Measurements from ENCODE around the gene MTHFD2. TPM values are rescaled to one million over a fixed set of nuclear protein-coding genes. Genes with fewer than 3 reads are reported as not detected.

The MTHFD2 gene
- total and polyA plus RNA-seq, 2 donors from 2014 or later, result 19.0 to 69.6 TPM

DNA sequence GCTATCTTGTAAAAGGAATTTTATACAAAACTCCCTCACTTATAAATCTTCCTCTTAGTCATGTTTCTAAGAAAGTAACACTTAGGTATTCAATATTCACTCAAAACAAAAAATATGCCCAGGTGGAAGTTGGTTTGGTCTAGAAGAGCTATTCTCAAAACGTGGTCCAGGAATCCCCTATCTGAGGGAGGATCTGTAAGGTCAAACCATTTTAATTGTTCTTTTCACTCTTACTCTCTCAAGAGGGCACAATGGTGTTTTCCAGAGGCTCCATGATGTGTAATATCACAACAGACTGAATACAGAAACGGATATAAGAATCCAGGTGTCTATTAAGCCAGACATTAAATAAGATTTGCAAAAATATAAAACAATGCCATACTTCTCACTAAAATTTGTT, 29.7 kb upstream of the MTHFD2 start:
- Histone ChIP-seq H3K36me3 (ENCODE audit: control insufficient read depth in 2 of 3, insufficient read depth in 3 of 3, low read length in 3 of 3) (peaks cover 10 to 42% (median 12%) of the 10 kb centered on the region in 3 donors), H3K4me3 (ENCODE audit: low read length in 3 of 3) (no peak overlapping the region), H3K9me3 (ENCODE audit: control insufficient read depth in 2 of 3, insufficient read depth in 1 of 3, low read length in 3 of 3) (no peaks in the 10 kb centered on the region), H3K27ac (ENCODE audit: low read depth in 2 of 2, low read length in 2 of 2) (no peak overlapping the region), H3K27me3 (ENCODE audit: control insufficient read depth, insufficient read depth, low read length) (no peaks in the 10 kb centered on the region), H3K4me1 (ENCODE audit: control insufficient read depth in 2 of 3, insufficient read depth in 2 of 3, low read depth in 1 of 3, low read length in 3 of 3) (peaks cover 0 to 4% (median 0%) of the 10 kb centered on the region in 3 donors), H3K9ac (ENCODE audit: low read length in 3 of 3) (no peak overlapping the region)
- DNase-seq (no peak), FAIRE-seq (no peak)
- intact Hi-C loops (cut with DNase I), result no loop called here
- TF ChIP-seq, protein P1, sequence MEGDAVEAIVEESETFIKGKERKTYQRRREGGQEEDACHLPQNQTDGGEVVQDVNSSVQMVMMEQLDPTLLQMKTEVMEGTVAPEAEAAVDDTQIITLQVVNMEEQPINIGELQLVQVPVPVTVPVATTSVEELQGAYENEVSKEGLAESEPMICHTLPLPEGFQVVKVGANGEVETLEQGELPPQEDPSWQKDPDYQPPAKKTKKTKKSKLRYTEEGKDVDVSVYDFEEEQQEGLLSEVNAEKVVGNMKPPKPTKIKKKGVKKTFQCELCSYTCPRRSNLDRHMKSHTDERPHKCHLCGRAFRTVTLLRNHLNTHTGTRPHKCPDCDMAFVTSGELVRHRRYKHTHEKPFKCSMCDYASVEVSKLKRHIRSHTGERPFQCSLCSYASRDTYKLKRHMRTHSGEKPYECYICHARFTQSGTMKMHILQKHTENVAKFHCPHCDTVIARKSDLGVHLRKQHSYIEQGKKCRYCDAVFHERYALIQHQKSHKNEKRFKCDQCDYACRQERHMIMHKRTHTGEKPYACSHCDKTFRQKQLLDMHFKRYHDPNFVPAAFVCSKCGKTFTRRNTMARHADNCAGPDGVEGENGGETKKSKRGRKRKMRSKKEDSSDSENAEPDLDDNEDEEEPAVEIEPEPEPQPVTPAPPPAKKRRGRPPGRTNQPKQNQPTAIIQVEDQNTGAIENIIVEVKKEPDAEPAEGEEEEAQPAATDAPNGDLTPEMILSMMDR (IDR thresholded peaks at IDR 0.05; ENCODE audit: borderline replicate concordance, extremely low read depth, insufficient read depth), result no peak

DNA sequence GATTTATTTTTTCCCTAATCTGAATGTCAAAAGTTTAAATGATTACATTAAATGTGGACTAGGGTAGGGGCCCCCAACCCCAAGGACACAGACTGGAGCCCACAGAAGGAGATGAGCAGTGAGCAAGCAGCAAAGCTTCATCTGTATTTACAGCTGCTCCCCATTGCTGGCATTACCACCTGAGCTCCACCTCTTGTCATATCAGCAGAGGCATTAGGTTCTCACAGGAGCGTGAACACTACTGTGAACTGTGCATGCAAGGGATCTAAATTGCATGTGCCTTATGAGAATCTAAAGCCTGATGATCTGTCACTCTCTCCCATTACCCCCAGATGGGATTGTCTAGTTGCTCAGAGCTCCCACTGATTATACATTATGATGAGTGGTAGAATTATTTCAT, 23.5 kb upstream of the MTHFD2 start:
- H3K9me3 ChIP-seq (ENCODE audit: control insufficient read depth in 2 of 3, insufficient read depth in 1 of 3, low read length in 3 of 3), result no peaks in the 10 kb centered on the region
- H3K27me3 ChIP-seq (ENCODE audit: control insufficient read depth, insufficient read depth, low read length), result no peaks in the 10 kb centered on the region
- no peak for FAIRE-seq
- intact Hi-C loops (cut with DNase I), result no loop called here
- no peak overlapping the region for H3K9ac ChIP-seq (ENCODE audit: low read length in 3 of 3)
- no peak for DNase-seq
- no peak overlapping the region for H3K27ac ChIP-seq (ENCODE audit: low read depth in 2 of 2, low read length in 2 of 2)
- H3K36me3 ChIP-seq (ENCODE audit: control insufficient read depth in 2 of 3, insufficient read depth in 3 of 3, low read length in 3 of 3), result peaks cover 2 to 13% (median 4%) of the 10 kb centered on the region in 3 donors
- TF ChIP-seq, protein P1 (IDR thresholded peaks at IDR 0.05; ENCODE audit: borderline replicate concordance, extremely low read depth, insufficient read depth), result no peak
- H3K4me3 ChIP-seq (ENCODE audit: low read length in 3 of 3), result no peak overlapping the region
- H3K4me1 ChIP-seq (ENCODE audit: control insufficient read depth in 2 of 3, insufficient read depth in 2 of 3, low read depth in 1 of 3, low read length in 3 of 3), result peaks cover 0 to 8% (median 0%) of the 10 kb centered on the region in 3 donors

DNA sequence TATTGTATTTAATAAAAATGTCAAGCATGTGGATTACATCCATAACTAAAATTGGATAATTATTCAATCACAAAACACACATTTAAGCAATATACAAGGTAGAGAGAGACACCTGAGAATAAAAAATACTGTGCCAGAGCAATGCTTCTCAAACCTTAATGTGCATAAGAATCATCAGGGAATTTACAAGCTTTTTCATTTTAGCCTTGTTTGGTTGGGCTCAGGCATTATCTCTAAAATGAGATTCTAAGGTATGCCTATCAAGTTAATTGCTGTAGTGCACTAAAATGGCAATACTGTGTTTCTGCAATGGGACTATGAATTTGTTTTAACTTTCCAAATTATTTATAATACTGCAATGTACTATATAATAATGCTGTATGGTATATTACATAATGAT, 20.7 kb upstream of the MTHFD2 start:
- peak overlapping the region; percentile 57 to 86 (median 85) for H3K9ac ChIP-seq (ENCODE audit: low read length in 3 of 3)
- no peaks in the 10 kb centered on the region for H3K9me3 ChIP-seq (ENCODE audit: control insufficient read depth in 2 of 3, insufficient read depth in 1 of 3, low read length in 3 of 3)
- H3K27ac ChIP-seq (ENCODE audit: low read depth in 2 of 2, low read length in 2 of 2), result peak overlapping the region; percentile 92 to 93
- FAIRE-seq, result no peak
- intact Hi-C loops (cut with DNase I), result no loop called here
- peak overlapping the region; percentile 80 to 95 (median 85) for H3K4me3 ChIP-seq (ENCODE audit: low read length in 3 of 3)
- H3K27me3 ChIP-seq (ENCODE audit: control insufficient read depth, insufficient read depth, low read length), result no peaks in the 10 kb centered on the region
- peaks cover 0 to 8% (median 0%) of the 10 kb centered on the region in 3 donors for H3K4me1 ChIP-seq (ENCODE audit: control insufficient read depth in 2 of 3, insufficient read depth in 2 of 3, low read depth in 1 of 3, low read length in 3 of 3)
- TF ChIP-seq, protein P1 (IDR thresholded peaks at IDR 0.05; ENCODE audit: borderline replicate concordance, extremely low read depth, insufficient read depth), result no peak
- peaks cover 0 to 2% (median 2%) of the 10 kb centered on the region in 3 donors for H3K36me3 ChIP-seq (ENCODE audit: control insufficient read depth in 2 of 3, insufficient read depth in 3 of 3, low read length in 3 of 3)
- DNase-seq, result no peak
